ENCODE measurements around the gene ANK3.

DNA sequence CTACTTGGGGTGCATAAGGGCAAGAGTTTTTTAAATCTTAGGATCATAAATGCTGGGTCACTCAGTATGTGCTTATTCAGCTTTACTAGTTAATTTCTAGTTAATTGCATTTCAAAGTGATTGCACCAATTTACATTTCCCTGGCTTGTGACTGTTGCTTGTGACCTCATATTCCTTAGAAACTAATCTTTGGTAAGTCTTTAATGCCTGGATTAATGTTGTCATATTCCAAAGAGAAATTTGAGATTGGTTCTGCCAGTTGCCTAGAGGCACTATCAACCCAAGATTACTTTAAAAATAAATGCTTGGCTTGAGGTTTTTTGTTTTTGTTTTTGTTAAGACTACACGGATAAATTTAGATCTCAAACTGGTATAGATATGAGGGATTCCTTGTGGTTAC is 103.1 kb downstream of the ANK3 start:
- TF ChIP-seq GATA2 (IDR thresholded peaks at IDR 0.05; ENCODE audit: low read depth, low read length) (no peak), GATA3 (IDR thresholded peaks at IDR 0.05; ENCODE audit: low read depth, low read length) (no peak)
